PFSK-1 (cell line): ENCODE measurements around the gene SEC14L1.

Source experiments
- FOXP2 ChIP-seq: optimal IDR thresholded peaks from 2 replicates; pipeline ENCODE3; 2011; ENCODE audit warnings: borderline replicate concordance, control low read depth, inconsistent platforms; ENCODE audit not compliant: insufficient read depth; ENCODE audit errors: extremely low read length, extremely low read depth
- POLR2AphosphoS5 ChIP-seq: IDR thresholded peaks from 2 replicates; pipeline ENCODE4 v1.6.1; 2012; ENCODE audit warnings: low read depth, mild to moderate bottlenecking, control low read depth, low read length, moderate library complexity
- SIN3A ChIP-seq: IDR thresholded peaks from 2 replicates; pipeline ENCODE4 v1.6.1; 2012; ENCODE audit warnings: mild to moderate bottlenecking, low read length, moderate library complexity, borderline replicate concordance; ENCODE audit not compliant: insufficient read depth
- TAF1 ChIP-seq: IDR thresholded peaks from 2 replicates; pipeline ENCODE4 v1.6.1; 2012; ENCODE audit warnings: low read length, control low read depth, borderline replicate concordance; ENCODE audit not compliant: insufficient read depth
- TF ChIP-seq, protein P1 (sequence below), 2 experiments: IDR thresholded peaks; 2 replicates each; pipeline versions ENCODE4 v1.6.1 to v1.8.0; 2011 to 2012; ENCODE audit warnings: low read depth in 2 of 2, low read length in 2 of 2, control low read depth in 1 of 2, inconsistent platforms in 1 of 2, mild to moderate bottlenecking in 1 of 2, moderate library complexity in 1 of 2; ENCODE audit not compliant: insufficient read depth in 1 of 2

The SEC14L1 gene

DNA sequence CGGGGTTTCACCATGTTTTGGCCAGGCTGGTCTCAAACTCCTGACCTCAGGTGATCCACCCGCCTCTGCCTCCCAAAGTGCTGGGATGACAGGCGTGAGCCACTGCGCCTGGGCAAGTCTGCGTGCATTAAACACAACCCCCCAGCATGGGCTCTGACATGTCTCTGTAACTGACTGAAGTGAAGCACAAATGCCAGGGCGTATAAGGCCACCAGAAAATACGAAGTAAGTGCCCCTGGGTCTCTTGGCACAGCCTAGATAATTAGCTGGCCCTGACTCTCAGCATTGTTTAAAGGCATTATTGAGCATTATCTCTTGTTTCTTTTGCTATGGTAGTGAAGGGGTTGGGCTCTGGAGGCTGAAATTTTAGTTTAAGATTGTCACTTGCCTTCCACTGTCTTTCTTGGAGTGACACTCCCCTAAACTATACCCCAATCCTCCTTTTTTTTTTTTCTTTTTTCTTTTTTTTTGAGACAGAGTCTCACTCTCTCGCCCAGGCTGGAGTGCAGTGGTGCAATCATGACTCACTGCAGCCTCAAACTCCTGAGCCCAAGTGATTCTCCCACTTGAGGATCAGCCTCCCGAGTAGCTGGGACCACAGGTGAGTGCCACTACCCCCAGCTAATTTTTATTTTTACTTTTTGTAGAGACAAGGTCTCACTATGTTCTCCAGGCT lies 8.2 kb upstream of the SEC14L1 start:
- no peak for TF ChIP-seq TAF1
- TF ChIP-seq POLR2AphosphoS5 = no peak
- no peak for TF ChIP-seq SIN3A
- TF ChIP-seq FOXP2 = no peak
- TF ChIP-seq, protein P1, sequence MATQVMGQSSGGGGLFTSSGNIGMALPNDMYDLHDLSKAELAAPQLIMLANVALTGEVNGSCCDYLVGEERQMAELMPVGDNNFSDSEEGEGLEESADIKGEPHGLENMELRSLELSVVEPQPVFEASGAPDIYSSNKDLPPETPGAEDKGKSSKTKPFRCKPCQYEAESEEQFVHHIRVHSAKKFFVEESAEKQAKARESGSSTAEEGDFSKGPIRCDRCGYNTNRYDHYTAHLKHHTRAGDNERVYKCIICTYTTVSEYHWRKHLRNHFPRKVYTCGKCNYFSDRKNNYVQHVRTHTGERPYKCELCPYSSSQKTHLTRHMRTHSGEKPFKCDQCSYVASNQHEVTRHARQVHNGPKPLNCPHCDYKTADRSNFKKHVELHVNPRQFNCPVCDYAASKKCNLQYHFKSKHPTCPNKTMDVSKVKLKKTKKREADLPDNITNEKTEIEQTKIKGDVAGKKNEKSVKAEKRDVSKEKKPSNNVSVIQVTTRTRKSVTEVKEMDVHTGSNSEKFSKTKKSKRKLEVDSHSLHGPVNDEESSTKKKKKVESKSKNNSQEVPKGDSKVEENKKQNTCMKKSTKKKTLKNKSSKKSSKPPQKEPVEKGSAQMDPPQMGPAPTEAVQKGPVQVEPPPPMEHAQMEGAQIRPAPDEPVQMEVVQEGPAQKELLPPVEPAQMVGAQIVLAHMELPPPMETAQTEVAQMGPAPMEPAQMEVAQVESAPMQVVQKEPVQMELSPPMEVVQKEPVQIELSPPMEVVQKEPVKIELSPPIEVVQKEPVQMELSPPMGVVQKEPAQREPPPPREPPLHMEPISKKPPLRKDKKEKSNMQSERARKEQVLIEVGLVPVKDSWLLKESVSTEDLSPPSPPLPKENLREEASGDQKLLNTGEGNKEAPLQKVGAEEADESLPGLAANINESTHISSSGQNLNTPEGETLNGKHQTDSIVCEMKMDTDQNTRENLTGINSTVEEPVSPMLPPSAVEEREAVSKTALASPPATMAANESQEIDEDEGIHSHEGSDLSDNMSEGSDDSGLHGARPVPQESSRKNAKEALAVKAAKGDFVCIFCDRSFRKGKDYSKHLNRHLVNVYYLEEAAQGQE (IDR thresholded peaks at IDR 0.05; ENCODE audit: insufficient read depth in 1 of 2, low read depth in 2 of 2, low read length in 2 of 2) = no peak

GRCh38 chr17:77133087-77133638 lies 7.6 kb upstream of the SEC14L1 start:
- TF ChIP-seq FOXP2 (no peak), TAF1 (no peak), SIN3A (no peak), POLR2AphosphoS5 (no peak)
- TF ChIP-seq, protein P1 (IDR thresholded peaks at IDR 0.05; ENCODE audit: insufficient read depth in 1 of 2, low read depth in 2 of 2, low read length in 2 of 2) = no peak

DNA sequence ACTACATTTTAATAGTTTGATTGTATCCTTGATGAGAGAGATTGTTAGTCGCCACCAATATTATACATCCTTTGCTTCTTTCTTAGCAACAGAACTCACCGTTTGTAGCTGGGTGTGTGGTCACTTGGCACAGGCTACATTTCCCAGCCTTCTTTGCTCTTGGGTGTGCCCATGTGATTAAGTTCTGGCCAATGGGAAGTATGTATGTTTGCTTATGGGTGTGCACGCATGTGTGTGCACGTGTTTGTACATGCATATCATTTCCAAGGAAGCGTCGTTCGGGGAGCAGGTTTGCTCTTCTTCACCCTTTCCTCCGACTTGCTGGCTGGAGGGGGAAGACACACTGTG lies 4.4 kb upstream of the SEC14L1 start:
- no peak for TF ChIP-seq FOXP2
- no peak for TF ChIP-seq POLR2AphosphoS5
- TF ChIP-seq, protein P1 (IDR thresholded peaks at IDR 0.05; ENCODE audit: insufficient read depth in 1 of 2, low read depth in 2 of 2, low read length in 2 of 2) = no peak
- no peak for TF ChIP-seq SIN3A
- TF ChIP-seq TAF1 = no peak

GRCh38 chr17:77137111-77137510 lies 3.7 kb upstream of the SEC14L1 start:
- TF ChIP-seq FOXP2 = no peak
- TF ChIP-seq, protein P1 (IDR thresholded peaks at IDR 0.05; ENCODE audit: insufficient read depth in 1 of 2, low read depth in 2 of 2, low read length in 2 of 2) = no peak
